Right lung (tissue), 5 donors: ENCODE results near the gene SETMAR. TPM values are rescaled to one million over a fixed set of nuclear protein-coding genes. Genes with fewer than 3 reads are reported as not detected.
A peak's percentile ranks its signal among the peaks of the same experiment; 100 is the strongest.
"Not testable (repeated sequence)": the region's sequence is repeated elsewhere in the genome, so short reads cannot be mapped to it uniquely, and the experiment has no call there.

ENCODE experiments used
- DNase-seq, 2 donors: peaks; one replicate each; pipeline ENCODE4 v3.0.0-alpha.2; 2013
- polyA plus RNA-seq, 5 donors: library from polyadenylated mRNA; unstranded; fragments of 120-200 nt; gene quantifications; one replicate each; pipeline versions ENCODE4 v1.2.1 to v1.2.3, GENCODE V29; 2013; ENCODE audit warnings: inconsistent platforms in 1 of 5, low replicate concordance in 1 of 5; ENCODE audit not compliant: insufficient read length in 5 of 5, insufficient read depth in 1 of 5

SETMAR gene
- polyA plus RNA-seq, 5 donors = 33.9 to 44.3 (median 39.7) TPM

DNA sequence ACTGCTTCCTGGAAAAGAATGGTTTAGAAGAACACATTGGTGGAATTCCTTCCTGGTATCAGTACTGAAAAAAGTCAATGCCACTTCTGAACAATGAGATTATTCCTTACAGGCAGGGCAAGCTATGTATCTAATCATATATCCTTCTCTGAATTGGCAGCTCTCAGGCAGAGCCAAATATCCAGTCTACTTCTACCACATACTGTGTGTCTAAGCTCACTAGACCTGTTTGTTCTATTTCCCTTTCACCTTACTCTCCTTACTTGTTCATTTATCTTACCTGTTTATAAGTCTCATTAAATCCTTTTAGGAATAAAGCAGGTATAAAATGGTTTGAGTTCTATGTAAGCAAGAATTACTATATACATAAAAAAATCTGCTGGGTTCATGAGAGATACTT lies 8.3 kb downstream of the SETMAR start:
- no peak for DNase-seq

DNA sequence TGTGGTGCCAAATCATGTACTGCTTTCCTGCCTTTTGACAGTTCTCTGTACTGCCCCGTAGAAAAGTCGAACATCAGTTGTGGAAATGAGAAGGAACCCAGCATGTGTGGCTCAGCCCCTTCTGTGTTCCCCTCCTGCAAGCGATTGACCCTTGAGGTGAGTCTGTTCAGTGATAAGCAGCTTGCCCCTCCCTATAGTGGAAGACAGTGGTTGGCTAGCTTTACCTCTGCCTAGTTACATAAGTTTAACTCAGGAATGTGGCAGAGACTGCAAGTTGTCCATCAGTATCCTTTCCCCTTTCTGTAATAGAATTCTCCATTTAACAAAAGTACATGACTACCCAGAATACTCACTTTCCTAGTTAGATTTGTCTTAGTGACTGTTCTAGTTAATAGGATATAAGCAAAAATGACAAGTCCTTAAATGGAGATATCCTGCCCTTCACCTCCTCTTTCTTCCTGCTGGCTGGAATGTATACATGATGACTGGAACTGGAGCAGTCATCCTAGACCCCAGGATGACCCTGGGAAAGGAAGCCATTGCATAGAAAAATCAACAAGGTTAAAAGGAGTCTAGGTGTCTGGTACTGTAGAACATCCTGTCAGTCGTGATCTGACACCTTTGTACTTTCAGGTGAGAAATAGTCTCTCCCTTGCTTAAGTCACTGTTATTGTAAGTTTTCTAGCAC lies 10.6 kb downstream of the SETMAR start:
- DNase-seq = no peak

DNA sequence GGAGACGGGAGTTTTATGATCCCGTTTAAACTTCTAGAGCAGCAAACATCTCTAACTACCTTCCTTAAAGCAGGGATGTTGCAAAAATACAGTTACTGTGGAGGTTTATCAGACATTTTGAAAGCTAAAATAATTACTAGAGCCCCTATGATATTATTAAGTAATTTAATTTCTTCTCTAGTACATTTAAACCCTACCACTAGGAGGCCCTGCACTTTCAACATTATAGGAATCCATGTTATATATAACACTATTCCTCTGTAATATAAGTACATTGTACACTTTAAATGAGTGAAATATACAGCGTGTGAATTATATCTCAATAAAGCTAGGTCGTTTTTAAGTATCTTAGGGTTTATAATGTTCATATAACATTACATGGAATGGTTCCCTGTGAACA lies 11.5 kb downstream of the SETMAR start:
- DNase-seq = no peak

- no peak for DNase-seq
Observed at GRCh38 chr3:4320096-4320911, 17.1 kb downstream of the SETMAR start.

- no peak for DNase-seq
Observed at GRCh38 chr3:4321732-4322131, 18.6 kb downstream of the SETMAR start.

GRCh38 chr3:4322635-4323034 lies 19.5 kb downstream of the SETMAR start:
- peak; percentile 57 to 71 for DNase-seq

DNA sequence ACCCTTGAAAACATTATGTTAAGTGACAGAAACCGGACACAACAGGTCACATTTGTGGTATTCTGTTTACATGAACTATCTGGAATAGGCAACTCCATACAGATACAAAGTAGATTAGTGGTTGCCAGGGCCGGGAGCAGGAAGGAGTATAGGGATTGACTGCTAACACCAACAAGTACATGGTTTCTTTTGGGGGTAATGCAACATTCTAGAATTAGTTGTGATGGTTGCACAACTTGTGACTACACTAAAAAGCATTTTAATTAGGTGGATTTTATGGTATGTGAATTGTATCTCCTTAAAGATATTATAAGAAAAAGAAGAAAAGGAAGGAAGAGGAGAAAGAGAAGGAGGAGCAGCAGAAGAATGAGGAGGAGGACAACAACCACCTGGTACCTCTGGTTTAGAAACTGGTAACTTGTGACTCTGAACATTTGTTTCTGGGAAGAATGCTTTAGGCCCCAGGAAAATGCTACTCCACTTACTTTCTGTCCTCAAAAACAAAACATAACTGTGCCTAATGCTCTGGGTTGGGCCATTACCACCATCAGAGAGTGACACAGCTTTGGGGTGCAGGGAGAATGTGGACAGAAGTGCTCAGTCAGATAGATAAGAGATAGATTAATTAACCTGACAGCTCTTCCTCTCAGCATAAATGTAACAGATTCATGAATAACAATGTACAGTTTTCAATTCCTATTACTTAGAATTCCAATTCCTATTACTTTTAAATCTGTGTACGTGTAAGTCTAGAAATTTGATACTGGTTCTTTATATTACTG lies 20.3 kb downstream of the SETMAR start:
- no peak for DNase-seq

DNA sequence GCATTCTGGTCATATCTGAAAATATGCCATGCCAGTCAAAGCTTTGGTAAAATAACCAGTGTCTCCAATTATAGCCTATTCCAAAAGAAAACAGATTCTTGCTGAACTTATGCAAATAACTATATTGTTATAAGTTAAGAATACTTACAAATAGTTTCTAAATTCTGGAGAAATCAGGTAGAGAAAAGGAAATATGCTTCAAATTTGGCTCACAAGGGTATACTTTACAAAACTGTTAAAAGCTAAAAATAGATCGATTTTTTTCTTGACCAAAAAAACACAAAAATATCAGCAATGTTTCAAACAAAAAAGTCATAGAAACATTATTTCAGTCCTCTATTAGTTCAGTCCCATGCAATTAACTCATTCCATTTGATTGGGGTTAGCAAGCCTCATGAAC lies 23.7 kb downstream of the SETMAR start:
- no peak for DNase-seq

DNA sequence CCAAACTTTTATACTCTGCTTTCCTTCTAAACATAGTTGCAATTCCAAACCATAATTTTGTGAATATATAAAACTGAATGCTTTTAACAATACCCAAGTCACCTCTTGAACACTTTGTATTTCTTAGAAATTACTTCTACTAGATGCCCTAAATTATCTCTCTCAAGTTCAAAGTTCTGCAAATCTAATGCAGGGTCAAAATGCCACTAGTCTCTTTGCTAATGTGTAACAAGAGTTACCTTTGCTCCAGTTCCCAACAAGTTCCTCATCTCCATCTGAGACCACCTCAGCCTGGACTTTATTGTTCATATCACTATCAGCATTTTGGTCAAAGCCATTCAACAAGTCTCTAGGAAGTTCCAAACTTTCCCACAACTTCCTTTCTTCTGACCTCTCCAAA lies 26.6 kb downstream of the SETMAR start:
- not testable (repeated sequence) for DNase-seq

GRCh38 chr3:4332111-4332510 lies 28.9 kb downstream of the SETMAR start:
- DNase-seq = no peak

- DNase-seq = no peak
Observed at GRCh38 chr3:4332574-4332973, 29.4 kb downstream of the SETMAR start.

GRCh38 chr3:4332991-4333390 lies 29.8 kb downstream of the SETMAR start:
- DNase-seq = no peak

DNA sequence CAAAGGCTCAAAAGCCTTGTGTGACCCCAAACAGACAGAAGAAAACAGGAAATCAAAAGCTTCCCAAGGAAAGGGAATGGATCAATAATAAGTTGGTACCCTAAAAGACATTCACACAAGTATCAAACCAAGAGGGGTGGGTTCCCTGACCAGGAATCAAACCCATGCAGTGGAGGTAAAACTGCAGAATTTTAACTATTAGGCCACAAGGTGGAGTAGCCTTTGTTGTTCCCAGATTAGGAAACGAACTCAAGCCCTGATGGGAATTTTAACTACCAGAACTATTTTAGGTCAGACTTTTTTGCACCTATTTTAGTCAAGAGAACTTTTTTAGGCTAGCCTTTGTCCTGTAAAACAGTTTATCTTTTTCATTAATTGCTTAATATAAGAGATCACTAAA lies 31.4 kb downstream of the SETMAR start:
- no peak for DNase-seq

- no peak for DNase-seq
Observed at GRCh38 chr3:4335840-4336562, 32.8 kb downstream of the SETMAR start.

DNA sequence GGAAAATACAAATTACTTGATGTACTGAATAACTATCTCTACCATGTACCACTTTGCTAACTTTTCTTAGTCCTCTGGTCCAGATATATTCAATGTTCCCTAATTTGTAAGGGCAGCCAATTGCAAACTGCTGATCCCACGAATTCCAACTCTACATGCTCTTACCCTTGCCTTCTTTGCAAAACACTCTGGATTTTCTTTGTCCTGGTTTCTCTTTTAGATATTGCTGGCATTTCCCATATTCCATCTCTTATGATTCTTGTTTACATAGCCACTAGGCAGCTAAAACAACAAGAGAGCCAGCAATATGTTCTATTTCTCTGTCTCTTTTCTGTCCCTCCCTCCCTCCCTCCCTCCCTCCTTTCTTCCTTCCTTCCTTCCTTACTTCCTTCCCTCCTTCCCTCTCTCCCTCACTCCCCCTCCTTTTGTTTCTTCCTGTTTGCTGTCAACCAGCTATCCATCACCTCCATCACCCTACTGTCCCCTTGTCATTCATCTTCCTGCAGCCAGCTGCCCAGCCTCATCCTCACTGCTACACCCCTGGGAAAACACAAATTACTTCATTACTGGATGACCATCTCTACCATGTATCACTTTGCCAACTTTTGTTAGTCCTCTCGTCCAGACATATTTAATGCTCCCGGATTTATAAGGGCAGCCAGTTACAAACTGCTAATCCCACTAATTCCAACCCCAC lies 33.8 kb downstream of the SETMAR start:
- no peak for DNase-seq

GRCh38 chr3:4338751-4339150 lies 35.6 kb downstream of the SETMAR start:
- no peak for DNase-seq

- no peak for DNase-seq
Observed at GRCh38 chr3:4340077-4340410, 36.9 kb downstream of the SETMAR start.

- no peak for DNase-seq
Observed at GRCh38 chr3:4340411-4341335, 37.5 kb downstream of the SETMAR start.

GRCh38 chr3:4341336-4341675 lies 38.1 kb downstream of the SETMAR start:
- no peak for DNase-seq

GRCh38 chr3:4343258-4343657 lies 40.1 kb downstream of the SETMAR start:
- no peak for DNase-seq
